Neural progenitor cell (in vitro differentiated cells): ENCODE results near the gene SACM1L.

Source experiments
- EZH2 ChIP-seq: fragments of 200-600 bp; sonication (generic); IDR thresholded peaks from 2 replicates; pipeline ENCODE4 v1.6.1; 2017; ENCODE audit warnings: antibody characterized with exemption, mild to moderate bottlenecking, moderate library complexity
- EZH2phosphoT487 ChIP-seq: fragments of 200-600 bp; sonication (generic); IDR thresholded peaks from 2 replicates; pipeline ENCODE4 v1.6.1; 2017; ENCODE audit warnings: antibody characterized with exemption
- TF ChIP-seq, protein P1 (sequence below): fragments of 200-600 bp; sonication (generic); IDR thresholded peaks from 2 replicates; pipeline ENCODE4 v1.5.1; 2017; ENCODE audit warnings: antibody characterized with exemption, mild to moderate bottlenecking

DNA sequence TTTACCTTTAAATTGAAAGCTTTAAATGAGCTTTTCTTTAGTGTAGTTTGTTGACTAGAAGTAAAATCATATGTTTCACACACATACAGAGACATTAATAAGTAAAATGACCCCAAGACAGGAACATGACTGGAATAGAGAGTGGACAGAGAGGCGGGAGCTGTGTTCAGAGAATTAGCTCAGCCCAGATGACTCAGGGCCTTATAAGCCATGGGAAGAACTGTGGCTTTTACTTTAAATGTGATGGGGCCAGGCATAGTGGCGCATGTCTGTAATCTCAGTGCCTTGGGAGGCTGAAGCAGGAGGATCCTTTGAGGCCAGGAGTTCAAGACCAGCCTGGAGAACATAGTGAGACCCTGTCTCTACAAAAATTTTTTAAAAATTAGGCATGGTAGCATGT is 26.7 kb downstream of the SACM1L start:
- TF ChIP-seq, protein P1, sequence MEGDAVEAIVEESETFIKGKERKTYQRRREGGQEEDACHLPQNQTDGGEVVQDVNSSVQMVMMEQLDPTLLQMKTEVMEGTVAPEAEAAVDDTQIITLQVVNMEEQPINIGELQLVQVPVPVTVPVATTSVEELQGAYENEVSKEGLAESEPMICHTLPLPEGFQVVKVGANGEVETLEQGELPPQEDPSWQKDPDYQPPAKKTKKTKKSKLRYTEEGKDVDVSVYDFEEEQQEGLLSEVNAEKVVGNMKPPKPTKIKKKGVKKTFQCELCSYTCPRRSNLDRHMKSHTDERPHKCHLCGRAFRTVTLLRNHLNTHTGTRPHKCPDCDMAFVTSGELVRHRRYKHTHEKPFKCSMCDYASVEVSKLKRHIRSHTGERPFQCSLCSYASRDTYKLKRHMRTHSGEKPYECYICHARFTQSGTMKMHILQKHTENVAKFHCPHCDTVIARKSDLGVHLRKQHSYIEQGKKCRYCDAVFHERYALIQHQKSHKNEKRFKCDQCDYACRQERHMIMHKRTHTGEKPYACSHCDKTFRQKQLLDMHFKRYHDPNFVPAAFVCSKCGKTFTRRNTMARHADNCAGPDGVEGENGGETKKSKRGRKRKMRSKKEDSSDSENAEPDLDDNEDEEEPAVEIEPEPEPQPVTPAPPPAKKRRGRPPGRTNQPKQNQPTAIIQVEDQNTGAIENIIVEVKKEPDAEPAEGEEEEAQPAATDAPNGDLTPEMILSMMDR = no peak
- no peak for TF ChIP-seq EZH2
- TF ChIP-seq EZH2phosphoT487 = no peak
